HEK293 (cell line): Measurements from ENCODE around the gene NHEJ1.

Source experiments
- CTCF ChIA-PET: fragments of 350-600 bp; formaldehyde crosslinking; extraction: SDS; loops from one replicate; lab custom pipeline; 2021; ENCODE audit warnings: antibody characterized with exemption; lab: Yijun Ruan, JAX
- POLR2A ChIA-PET: fragments of 300-600 bp; formaldehyde crosslinking; extraction: SDS; loops from one replicate; lab custom pipeline; 2020; ENCODE audit warnings: antibody characterized with exemption, inconsistent platforms; lab: Yijun Ruan, JAX
- H3K27ac ChIP-seq: fragments of 200-500 bp; sonication (Bioruptor generic); 2 replicates; pipeline ENCODE4 v1.5.1; 2014; ENCODE audit warnings: low read depth, low read length, control low read depth, inconsistent platforms; ENCODE audit errors: extremely low read depth
- H3K36me3 ChIP-seq, 2 experiments: fragments of 200-500 bp in 1 of 2; sonication (Bioruptor generic) in 1 of 2; 1 replicate in 1 of 2; 2 replicates in 1 of 2; pipeline ENCODE4 v1.5.1; 2014 to 2017; ENCODE audit warnings: inconsistent platforms in 2 of 2, low read length in 2 of 2; ENCODE audit not compliant: control insufficient read depth in 2 of 2, insufficient read depth in 1 of 2
- H3K4me1 ChIP-seq: fragments of 200-500 bp; sonication (Bioruptor generic); 2 replicates; pipeline ENCODE4 v1.5.1; 2014; ENCODE audit warnings: mild to moderate bottlenecking, low read length, inconsistent platforms; ENCODE audit not compliant: control insufficient read depth, insufficient read depth
- H3K4me3 ChIP-seq: 2 replicates; pipeline ENCODE4 v1.5.1; 2011; ENCODE audit warnings: low read depth, mild to moderate bottlenecking, control low read depth, low read length, moderate library complexity
- H3K9me3 ChIP-seq: fragments of 200-500 bp; sonication (Bioruptor generic); 2 replicates; pipeline ENCODE4 v1.5.1; 2014; ENCODE audit warnings: low read depth, low read length, inconsistent platforms; ENCODE audit not compliant: control insufficient read depth, insufficient read depth
- KLF7 ChIP-seq: fragments of 450-650 bp; formaldehyde crosslinking; IDR thresholded peaks from 2 replicates; pipeline ENCODE4 v1.5.1; 2016; ENCODE audit warnings: missing biosample characterization, missing genetic modification characterization, borderline replicate concordance
- PATZ1 ChIP-seq: fragments of 450-650 bp; formaldehyde crosslinking; IDR thresholded peaks from 2 replicates; pipeline ENCODE4 v1.5.1; 2016; ENCODE audit warnings: missing biosample characterization, missing genetic modification characterization
- PRDM1 ChIP-seq: fragments of 450-650 bp; formaldehyde crosslinking; IDR thresholded peaks from 2 replicates; pipeline ENCODE4; 2016; ENCODE audit warnings: missing biosample characterization, missing genetic modification characterization
- REPIN1 ChIP-seq: fragments of 450-650 bp; formaldehyde crosslinking; IDR thresholded peaks from 2 replicates; pipeline ENCODE4 v1.5.1; 2017; ENCODE audit warnings: missing biosample characterization, missing genetic modification characterization, low read depth
- TRIM28 ChIP-seq: IDR thresholded peaks from 2 replicates; pipeline ENCODE4 v1.6.1; 2011; ENCODE audit warnings: low read length, control low read depth, borderline replicate concordance
- YY2 ChIP-seq: fragments of 450-650 bp; formaldehyde crosslinking; IDR thresholded peaks from 2 replicates; pipeline ENCODE4 v1.5.1; 2016; ENCODE audit warnings: missing biosample characterization, missing genetic modification characterization
- ZBTB6 ChIP-seq: fragments of 450-650 bp; formaldehyde crosslinking; IDR thresholded peaks from 2 replicates; pipeline ENCODE4 v1.5.1; 2017; ENCODE audit warnings: missing biosample characterization, missing genetic modification characterization
- ZNF140 ChIP-seq: fragments of 450-650 bp; formaldehyde crosslinking; IDR thresholded peaks from 2 replicates; pipeline ENCODE4 v1.5.1; 2016; ENCODE audit warnings: missing biosample characterization, missing genetic modification characterization
- ZNF157 ChIP-seq: fragments of 450-650 bp; formaldehyde crosslinking; IDR thresholded peaks from 2 replicates; pipeline ENCODE4 v1.5.1; 2016; ENCODE audit warnings: missing biosample characterization, missing genetic modification characterization
- ZNF174 ChIP-seq: fragments of 450-650 bp; formaldehyde crosslinking; IDR thresholded peaks from 2 replicates; pipeline ENCODE4 v1.5.0; 2017; ENCODE audit warnings: missing biosample characterization, mild to moderate bottlenecking, missing genetic modification characterization
- ZNF2 ChIP-seq: fragments of 450-650 bp; formaldehyde crosslinking; IDR thresholded peaks from 2 replicates; pipeline ENCODE4 v1.5.1; 2016; ENCODE audit warnings: missing biosample characterization, missing genetic modification characterization
- ZNF280C ChIP-seq: fragments of 450-650 bp; formaldehyde crosslinking; IDR thresholded peaks from 2 replicates; pipeline ENCODE4 v1.5.1; 2016; ENCODE audit warnings: missing biosample characterization, missing genetic modification characterization
- ZNF292 ChIP-seq: fragments of 450-650 bp; formaldehyde crosslinking; IDR thresholded peaks from 2 replicates; pipeline ENCODE4 v1.5.1; 2016; ENCODE audit warnings: low read depth, missing biosample characterization, missing genetic modification characterization, borderline replicate concordance
- ZNF354C ChIP-seq: fragments of 450-650 bp; formaldehyde crosslinking; IDR thresholded peaks from 2 replicates; pipeline ENCODE4 v1.5.1; 2016; ENCODE audit warnings: missing biosample characterization, missing genetic modification characterization, low read depth, borderline replicate concordance
- ZNF404 ChIP-seq: fragments of 450-650 bp; formaldehyde crosslinking; IDR thresholded peaks from 2 replicates; pipeline ENCODE4 v1.5.1; 2017; ENCODE audit warnings: missing biosample characterization, missing genetic modification characterization
- ZNF423 ChIP-seq: fragments of 450-650 bp; formaldehyde crosslinking; IDR thresholded peaks from 2 replicates; pipeline ENCODE4 v1.5.1; 2016; ENCODE audit warnings: missing biosample characterization, missing genetic modification characterization
- ZNF670 ChIP-seq: fragments of 450-650 bp; formaldehyde crosslinking; IDR thresholded peaks from 2 replicates; pipeline ENCODE4 v1.5.1; 2016; ENCODE audit warnings: missing biosample characterization, missing genetic modification characterization, low read depth
- ZNF776 ChIP-seq: fragments of 450-650 bp; formaldehyde crosslinking; IDR thresholded peaks from 2 replicates; pipeline ENCODE4 v1.5.0; 2017; ENCODE audit warnings: missing biosample characterization, missing genetic modification characterization, borderline replicate concordance
- ZNF785 ChIP-seq: fragments of 450-650 bp; formaldehyde crosslinking; IDR thresholded peaks from 2 replicates; pipeline ENCODE4 v1.5.1; 2016; ENCODE audit warnings: missing biosample characterization, missing genetic modification characterization
- ZNF792 ChIP-seq: fragments of 450-650 bp; formaldehyde crosslinking; IDR thresholded peaks from 2 replicates; pipeline ENCODE4 v1.5.1; 2016; ENCODE audit warnings: missing biosample characterization, missing genetic modification characterization
- ZNF843 ChIP-seq: fragments of 450-650 bp; formaldehyde crosslinking; IDR thresholded peaks from 2 replicates; pipeline ENCODE4 v1.5.1; 2016; ENCODE audit warnings: missing biosample characterization, missing genetic modification characterization
- ZSCAN4 ChIP-seq: fragments of 450-650 bp; formaldehyde crosslinking; IDR thresholded peaks from 2 replicates; pipeline ENCODE4 v1.5.1; 2017; ENCODE audit warnings: missing biosample characterization, missing genetic modification characterization
- TF ChIP-seq, protein P1 (sequence below): IDR thresholded peaks from 2 replicates; pipeline ENCODE4 v1.6.1; 2011; ENCODE audit warnings: mild to moderate bottlenecking, low read depth, low read length, borderline replicate concordance
- TF ChIP-seq, protein P2 (sequence below): sonication (generic); formaldehyde crosslinking; IDR thresholded peaks from 2 replicates; pipeline ENCODE4 v1.8.1; 2022; ENCODE audit warnings: mild to moderate bottlenecking, moderate library complexity, missing genetic modification reagents

NHEJ1 gene

DNA sequence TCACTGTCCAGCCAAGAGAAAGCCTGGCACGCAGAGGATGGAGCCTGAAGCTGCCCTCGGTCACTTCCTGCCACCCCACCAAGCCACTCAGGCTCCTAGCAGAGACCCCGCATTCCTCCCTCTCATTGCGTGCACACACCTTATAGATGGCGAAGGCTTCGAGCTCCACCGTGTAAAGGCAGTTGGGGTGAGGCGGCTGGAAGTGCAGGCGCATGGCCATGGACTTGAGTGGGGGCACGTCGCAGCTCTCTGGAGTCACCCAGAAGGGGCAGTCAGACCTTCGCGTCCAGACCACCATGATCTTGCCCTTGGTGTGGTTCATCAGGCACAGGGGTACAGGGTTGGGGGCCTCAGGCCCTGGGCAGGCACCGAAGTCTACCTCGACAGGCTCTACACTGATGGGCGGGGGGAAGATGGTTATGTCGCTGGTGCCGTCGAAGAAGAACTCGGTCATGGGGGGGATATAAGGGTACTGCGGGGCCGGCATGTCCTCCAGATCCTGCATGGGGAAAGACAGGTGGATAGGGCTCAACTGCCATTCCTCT lies 133.0 kb downstream of the NHEJ1 start:
- Histone ChIP-seq H3K27ac (no peak overlapping the region), H3K4me3 (no peak overlapping the region), H3K4me1 (no peaks in the 10 kb centered on the region), H3K36me3 (no peaks in the 10 kb centered on the region), H3K9me3 (no peaks in the 10 kb centered on the region)
- CTCF ChIA-PET = interaction anchor here (0.6 to 4.6 kb wide), 9 partner anchors 16 to 147 kb away, joined by 3 to 119 read pairs (median 6); no protein-coding TSS in a partner anchor
- TF ChIP-seq ZNF776 (tag by site-specific recombination) = no peak
- no peak for TF ChIP-seq ZNF280C (tag by site-specific recombination)
- TF ChIP-seq ZNF404 (tag by site-specific recombination) = no peak
- no peak for TF ChIP-seq ZNF174 (tag by site-specific recombination)
- no peak for TF ChIP-seq ZNF2 (tag by site-specific recombination)
- no peak for TF ChIP-seq ZNF843 (tag by site-specific recombination)
- no peak for TF ChIP-seq TRIM28
- no peak for TF ChIP-seq ZNF423 (tag by site-specific recombination)
- no peak for TF ChIP-seq ZNF785 (tag by site-specific recombination)
- TF ChIP-seq ZNF354C (tag by site-specific recombination) = no peak
- no peak for TF ChIP-seq KLF7 (tag by site-specific recombination)
- TF ChIP-seq PRDM1 (tag by site-specific recombination) = no peak
- no peak for TF ChIP-seq ZSCAN4 (tag by site-specific recombination)
- TF ChIP-seq, protein P1, sequence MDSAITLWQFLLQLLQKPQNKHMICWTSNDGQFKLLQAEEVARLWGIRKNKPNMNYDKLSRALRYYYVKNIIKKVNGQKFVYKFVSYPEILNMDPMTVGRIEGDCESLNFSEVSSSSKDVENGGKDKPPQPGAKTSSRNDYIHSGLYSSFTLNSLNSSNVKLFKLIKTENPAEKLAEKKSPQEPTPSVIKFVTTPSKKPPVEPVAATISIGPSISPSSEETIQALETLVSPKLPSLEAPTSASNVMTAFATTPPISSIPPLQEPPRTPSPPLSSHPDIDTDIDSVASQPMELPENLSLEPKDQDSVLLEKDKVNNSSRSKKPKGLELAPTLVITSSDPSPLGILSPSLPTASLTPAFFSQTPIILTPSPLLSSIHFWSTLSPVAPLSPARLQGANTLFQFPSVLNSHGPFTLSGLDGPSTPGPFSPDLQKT = no peak
- TF ChIP-seq, protein P2, sequence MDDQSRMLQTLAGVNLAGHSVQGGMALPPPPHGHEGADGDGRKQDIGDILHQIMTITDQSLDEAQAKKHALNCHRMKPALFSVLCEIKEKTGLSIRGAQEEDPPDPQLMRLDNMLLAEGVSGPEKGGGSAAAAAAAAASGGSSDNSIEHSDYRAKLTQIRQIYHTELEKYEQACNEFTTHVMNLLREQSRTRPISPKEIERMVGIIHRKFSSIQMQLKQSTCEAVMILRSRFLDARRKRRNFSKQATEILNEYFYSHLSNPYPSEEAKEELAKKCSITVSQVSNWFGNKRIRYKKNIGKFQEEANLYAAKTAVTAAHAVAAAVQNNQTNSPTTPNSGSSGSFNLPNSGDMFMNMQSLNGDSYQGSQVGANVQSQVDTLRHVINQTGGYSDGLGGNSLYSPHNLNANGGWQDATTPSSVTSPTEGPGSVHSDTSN (CRISPR knock-in tag) = no peak
- POLR2A ChIA-PET = no interaction called here

- ChIA-PET CTCF (interaction anchor here (0.6 to 4.6 kb wide), 7 partner anchors 15 to 132 kb away, joined by 3 to 119 read pairs (median 9); no protein-coding TSS in a partner anchor), POLR2A (no interaction called here)
- no peaks in the 10 kb centered on the region for H3K4me1 ChIP-seq
- H3K4me3 ChIP-seq = no peak overlapping the region
- no peaks in the 10 kb centered on the region for H3K36me3 ChIP-seq
- no peaks in the 10 kb centered on the region for H3K9me3 ChIP-seq
- TF ChIP-seq ZNF292 (tag by site-specific recombination) = no peak
- TF ChIP-seq ZBTB6 = no peak
- no peak for TF ChIP-seq ZNF157 (tag by site-specific recombination)
- no peak for TF ChIP-seq YY2
- no peak for TF ChIP-seq ZNF792 (tag by site-specific recombination)
- TF ChIP-seq REPIN1 (tag by site-specific recombination) = no peak
- TF ChIP-seq ZNF140 (tag by site-specific recombination) = no peak
- no peak for TF ChIP-seq PATZ1
- TF ChIP-seq ZNF670 (tag by site-specific recombination) = no peak
- no peak overlapping the region for H3K27ac ChIP-seq
These were observed 133.7 kb downstream of the NHEJ1 start for GRCh38 chr2:219026946-219027345.
